DND-41 (cell line): Measurements from ENCODE around the gene HM13.
"Not testable (repeated sequence)": the region's sequence is repeated elsewhere in the genome, so short reads cannot be mapped to it uniquely, and the experiment has no call there.

Experiments
- ATAC-seq: fragments of 200-7000 bp; cut with Tn5 transposase; 3 replicates; pipeline ENCODE4 v1.9.1; 2021; ENCODE audit warnings: low read depth; ENCODE audit not compliant: insufficient read depth
- DNase-seq: peaks from one replicate; pipeline ENCODE4 v3.0.0-alpha.2; 2020
- H2AFZ ChIP-seq: 2 replicates; pipeline ENCODE4 v1.6.0; 2012; ENCODE audit warnings: low read depth, low read length
- H3K27ac ChIP-seq: 2 replicates; pipeline ENCODE4 v1.5.1; 2012; ENCODE audit warnings: low read length, inconsistent platforms
- H3K27me3 ChIP-seq: fragments of 200-600 bp; sonication (generic); 2 replicates; pipeline ENCODE4 v1.6.0; 2012; ENCODE audit warnings: low read length, mild to moderate bottlenecking, inconsistent platforms; ENCODE audit not compliant: insufficient read depth, poor library complexity
- H3K36me3 ChIP-seq: 2 replicates; pipeline ENCODE4 v1.5.1; 2012; ENCODE audit warnings: low read length, inconsistent platforms; ENCODE audit not compliant: insufficient read depth
- H3K4me1 ChIP-seq: 2 replicates; pipeline ENCODE4 v1.5.1; 2012; ENCODE audit warnings: mild to moderate bottlenecking, low read length; ENCODE audit not compliant: insufficient read depth
- H3K4me2 ChIP-seq: 2 replicates; pipeline ENCODE4 v1.6.0; 2012; ENCODE audit warnings: mild to moderate bottlenecking, moderate library complexity, low read length, inconsistent platforms; ENCODE audit not compliant: insufficient read depth
- H3K4me3 ChIP-seq, 2 experiments: fragments of 200-600 bp in 1 of 2; shearing (Covaris generic) in 1 of 2; 2 replicates each; pipeline ENCODE4 v1.5.1; 2012 to 2016; ENCODE audit warnings: inconsistent platforms in 2 of 2, low read length in 2 of 2, mild to moderate bottlenecking in 2 of 2, low read depth in 1 of 2, moderate library complexity in 1 of 2
- H3K79me2 ChIP-seq: 2 replicates; pipeline ENCODE4 v1.6.0; 2012; ENCODE audit warnings: low read length, inconsistent platforms; ENCODE audit not compliant: insufficient read depth
- H3K9ac ChIP-seq: 2 replicates; pipeline ENCODE4 v1.6.0; 2012; ENCODE audit warnings: low read depth, mild to moderate bottlenecking, inconsistent platforms, low read length, moderate library complexity
- H3K9me3 ChIP-seq: 2 replicates; pipeline ENCODE4 v1.5.1; 2012; ENCODE audit warnings: low read length, moderate library complexity, mild to moderate bottlenecking, inconsistent platforms; ENCODE audit not compliant: insufficient read depth, severe bottlenecking
- H4K20me1 ChIP-seq: 2 replicates; pipeline ENCODE4 v1.6.0; 2012; ENCODE audit warnings: low read length; ENCODE audit not compliant: insufficient read depth
- EZH2 ChIP-seq: IDR thresholded peaks from 3 replicates; pipeline ENCODE4 v1.6.1; 2012; ENCODE audit warnings: borderline replicate concordance, low read depth, mild to moderate bottlenecking, moderate library complexity, low read length, inconsistent platforms; ENCODE audit not compliant: severe bottlenecking
- TF ChIP-seq, protein P1 (sequence below): IDR thresholded peaks from 2 replicates; pipeline ENCODE4 v1.5.1; 2012; ENCODE audit warnings: borderline replicate concordance, low read length, moderate library complexity, mild to moderate bottlenecking; ENCODE audit not compliant: poor library complexity, severe bottlenecking; ENCODE audit errors: extremely low read depth

Gene HM13

DNA sequence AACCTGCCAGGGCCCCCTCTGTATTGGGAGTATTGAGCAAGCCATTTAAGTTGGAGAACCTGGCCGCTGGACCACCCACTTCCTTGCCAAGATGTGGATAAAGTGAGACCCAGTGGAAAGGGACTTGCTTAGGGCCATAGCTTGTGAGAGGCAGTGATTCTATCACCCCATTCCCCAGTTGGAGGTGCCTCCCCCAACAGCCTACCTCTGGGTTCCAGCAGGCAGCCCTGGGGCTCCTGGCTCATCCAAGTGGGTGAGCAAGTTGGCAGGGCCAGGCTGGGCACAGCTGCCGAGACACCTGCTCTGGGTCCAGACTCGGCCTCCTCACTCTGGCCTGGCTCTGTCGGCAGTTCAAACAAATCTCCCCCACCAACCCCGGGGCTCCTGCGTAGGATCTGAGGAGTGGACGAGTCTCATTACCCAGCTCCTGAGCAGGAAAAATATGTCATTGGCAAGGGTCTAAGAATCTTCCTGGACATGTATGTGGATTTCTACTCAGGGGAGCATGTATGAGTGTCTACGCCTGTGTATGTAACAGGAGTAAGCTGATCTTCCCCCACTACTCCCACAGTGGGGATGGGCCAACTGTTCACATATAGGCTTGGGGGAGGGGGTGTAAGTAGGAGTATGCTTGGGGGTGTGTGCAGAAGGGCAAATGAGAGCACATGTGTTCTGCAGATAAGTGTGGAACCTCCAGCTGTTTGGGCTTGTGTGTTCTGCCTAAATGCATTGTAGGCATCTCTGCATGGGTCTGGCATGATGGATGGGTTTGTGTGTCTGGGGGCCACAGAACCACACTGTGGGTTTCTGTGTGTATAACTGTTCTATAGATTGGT lies 92.8 kb downstream of the HM13 start:
- Histone ChIP-seq H3K4me3 (no peak overlapping the region), H2AFZ (no peak overlapping the region), H3K27me3 (peaks cover 26% of the 10 kb centered on the region), H3K9ac (no peak overlapping the region), H3K4me1 (peaks cover 39% of the 10 kb centered on the region), H3K79me2 (no peaks in the 10 kb centered on the region), H3K36me3 (no peaks in the 10 kb centered on the region), H3K9me3 (no peaks in the 10 kb centered on the region), H3K4me2 (peak overlapping the region; percentile 97; the same call in 1 of the 2 replicates), H3K27ac (no peak overlapping the region), H4K20me1 (no peaks in the 10 kb centered on the region)
- DNase-seq, result no peak
- TF ChIP-seq, protein P1, sequence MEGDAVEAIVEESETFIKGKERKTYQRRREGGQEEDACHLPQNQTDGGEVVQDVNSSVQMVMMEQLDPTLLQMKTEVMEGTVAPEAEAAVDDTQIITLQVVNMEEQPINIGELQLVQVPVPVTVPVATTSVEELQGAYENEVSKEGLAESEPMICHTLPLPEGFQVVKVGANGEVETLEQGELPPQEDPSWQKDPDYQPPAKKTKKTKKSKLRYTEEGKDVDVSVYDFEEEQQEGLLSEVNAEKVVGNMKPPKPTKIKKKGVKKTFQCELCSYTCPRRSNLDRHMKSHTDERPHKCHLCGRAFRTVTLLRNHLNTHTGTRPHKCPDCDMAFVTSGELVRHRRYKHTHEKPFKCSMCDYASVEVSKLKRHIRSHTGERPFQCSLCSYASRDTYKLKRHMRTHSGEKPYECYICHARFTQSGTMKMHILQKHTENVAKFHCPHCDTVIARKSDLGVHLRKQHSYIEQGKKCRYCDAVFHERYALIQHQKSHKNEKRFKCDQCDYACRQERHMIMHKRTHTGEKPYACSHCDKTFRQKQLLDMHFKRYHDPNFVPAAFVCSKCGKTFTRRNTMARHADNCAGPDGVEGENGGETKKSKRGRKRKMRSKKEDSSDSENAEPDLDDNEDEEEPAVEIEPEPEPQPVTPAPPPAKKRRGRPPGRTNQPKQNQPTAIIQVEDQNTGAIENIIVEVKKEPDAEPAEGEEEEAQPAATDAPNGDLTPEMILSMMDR, result no peak
- TF ChIP-seq EZH2, result no peak
- no peak for ATAC-seq

DNA sequence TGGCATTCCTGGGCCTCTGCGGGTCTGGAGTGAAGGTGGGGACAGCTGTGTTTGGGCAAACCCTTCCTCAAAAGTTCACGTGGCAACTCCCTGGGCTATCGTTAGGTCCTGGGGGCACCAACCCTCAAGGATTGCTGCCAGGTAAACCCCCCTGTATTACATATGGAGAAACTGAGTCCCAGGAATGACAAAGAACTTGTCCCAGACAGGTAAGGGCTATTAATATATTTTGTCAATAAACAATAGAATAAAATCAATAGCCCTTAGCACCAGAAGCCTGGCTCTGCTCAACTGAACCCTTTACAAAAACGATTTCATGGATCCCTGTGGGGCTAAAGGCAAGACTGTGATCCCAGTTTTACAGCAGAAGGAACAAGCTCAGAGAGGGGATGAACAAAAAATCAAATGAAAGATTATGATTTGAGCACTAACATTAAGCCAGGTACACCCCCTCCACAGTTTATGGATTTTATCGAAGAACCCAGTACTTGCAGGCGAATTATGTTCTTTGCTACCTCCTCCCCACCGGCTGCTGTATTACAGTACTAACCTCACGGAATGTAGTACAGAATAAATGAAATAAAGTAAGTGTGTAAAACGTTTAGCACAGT lies 93.5 kb downstream of the HM13 start:
- TF ChIP-seq EZH2, result no peak
- TF ChIP-seq, protein P1, result no peak
- H3K4me3 ChIP-seq, result no peak overlapping the region
- H4K20me1 ChIP-seq, result no peaks in the 10 kb centered on the region
- no peaks in the 10 kb centered on the region for H3K79me2 ChIP-seq
- H3K27ac ChIP-seq, result no peak overlapping the region
- H3K9me3 ChIP-seq, result no peaks in the 10 kb centered on the region
- H3K4me1 ChIP-seq, result peaks cover 42% of the 10 kb centered on the region
- H3K36me3 ChIP-seq, result no peaks in the 10 kb centered on the region
- DNase-seq, result no peak
- no peak for ATAC-seq
- no peak overlapping the region for H3K9ac ChIP-seq
- H3K27me3 ChIP-seq, result peaks cover 26% of the 10 kb centered on the region
- no peak overlapping the region for H2AFZ ChIP-seq
- H3K4me2 ChIP-seq, result no peak overlapping the region

GRCh38 chr20:31608251-31608945 lies 94.2 kb downstream of the HM13 start:
- Histone ChIP-seq H3K27me3 (peaks cover 26% of the 10 kb centered on the region), H3K9me3 (no peaks in the 10 kb centered on the region), H3K27ac (no peak overlapping the region), H3K4me1 (peaks cover 41% of the 10 kb centered on the region), H2AFZ (no peak overlapping the region), H3K4me3 (no peak overlapping the region), H3K79me2 (no peaks in the 10 kb centered on the region), H3K4me2 (no peak overlapping the region), H3K9ac (no peak overlapping the region), H4K20me1 (no peaks in the 10 kb centered on the region), H3K36me3 (no peaks in the 10 kb centered on the region)
- TF ChIP-seq, protein P1, result no peak
- no peak for TF ChIP-seq EZH2
- DNase-seq, result no peak
- no peak for ATAC-seq

DNA sequence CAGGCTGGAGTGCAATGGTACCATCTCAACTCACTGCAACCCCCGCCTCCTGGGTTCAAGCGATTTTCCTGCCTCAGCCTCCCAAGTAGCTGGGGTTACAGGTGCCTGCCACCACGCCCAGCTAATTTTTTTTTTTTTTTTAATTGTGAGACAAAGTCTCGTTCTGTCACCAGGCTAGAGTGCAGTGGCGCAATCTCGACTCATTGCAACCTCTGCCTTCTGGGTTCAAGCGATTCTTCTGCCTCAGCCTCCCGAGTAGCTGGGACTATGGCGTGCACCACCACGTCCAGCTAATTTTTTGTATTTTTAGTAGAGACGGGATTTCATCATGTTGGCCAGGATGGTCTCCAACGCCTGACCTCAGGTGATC lies 98.0 kb downstream of the HM13 start:
- not testable (repeated sequence) for H4K20me1 ChIP-seq, H3K9me3 ChIP-seq, ATAC-seq, H3K27ac ChIP-seq, H3K4me3 ChIP-seq, H3K27me3 ChIP-seq, H3K36me3 ChIP-seq, DNase-seq, H3K79me2 ChIP-seq
- Histone ChIP-seq H2AFZ (peak overlapping the region; percentile 66; the same call in 1 of the 2 replicates), H3K4me2 (peak overlapping the region; percentile 44; the same call in 1 of the 2 replicates), H3K9ac (peak overlapping the region; percentile 24; the same call in 1 of the 2 replicates), H3K4me1 (peaks cover 10% of the 10 kb centered on the region)
